Smooth muscle cell (in vitro differentiated cells): Measurements from ENCODE around the gene SUGT1. TPM values are rescaled to one million over a fixed set of nuclear protein-coding genes. Genes with fewer than 3 reads are reported as not detected.
"Not testable (repeated sequence)": the region's sequence is repeated elsewhere in the genome, so short reads cannot be mapped to it uniquely, and the experiment has no call there.

Experiments
- DNase-seq: peaks from one replicate; lab custom pipeline; 2025; ENCODE audit not compliant: unreplicated experiment; lab: John Stamatoyannopoulos, UW
- H2AFZ ChIP-seq: fragments of 200-600 bp; sonication (generic); 2 replicates; pipeline ENCODE4 v1.6.0; 2016; ENCODE audit warnings: antibody characterized with exemption, low read depth, mild to moderate bottlenecking
- H3F3A ChIP-seq: fragments of 200-600 bp; sonication (generic); 2 replicates; pipeline ENCODE4 v1.6.0; 2017; ENCODE audit warnings: antibody characterized with exemption, low read depth
- H3K27ac ChIP-seq: fragments of 200-600 bp; sonication (generic); 2 replicates; pipeline ENCODE4 v1.5.1; 2016; ENCODE audit warnings: low read depth, mild to moderate bottlenecking
- H3K27me3 ChIP-seq: fragments of 200-600 bp; sonication (generic); 2 replicates; pipeline ENCODE4 v1.6.1; 2016; ENCODE audit warnings: low read depth, mild to moderate bottlenecking
- H3K36me3 ChIP-seq: fragments of 200-600 bp; sonication (generic); 2 replicates; pipeline ENCODE4 v1.5.1; 2016; ENCODE audit warnings: low read depth
- H3K4me1 ChIP-seq: fragments of 200-600 bp; sonication (generic); 2 replicates; pipeline ENCODE4 v1.5.1; 2016; ENCODE audit warnings: low read depth
- H3K4me2 ChIP-seq: fragments of 200-600 bp; sonication (generic); 2 replicates; pipeline ENCODE4 v1.6.0; 2016; ENCODE audit warnings: mild to moderate bottlenecking
- H3K4me3 ChIP-seq: fragments of 200-600 bp; sonication (generic); 2 replicates; pipeline ENCODE4 v1.5.1; 2016; ENCODE audit warnings: mild to moderate bottlenecking
- H3K79me2 ChIP-seq: fragments of 200-600 bp; sonication (generic); 2 replicates; pipeline ENCODE4 v1.6.0; 2016; ENCODE audit warnings: low read depth, mild to moderate bottlenecking
- H3K9ac ChIP-seq: fragments of 200-600 bp; sonication (generic); 2 replicates; pipeline ENCODE4 v1.6.0; 2016; ENCODE audit warnings: low read depth
- H3K9me3 ChIP-seq: fragments of 200-600 bp; sonication (generic); replicated peaks from 2 replicates; pipeline ENCODE4 v1.5.1; 2016; ENCODE audit warnings: low read depth
- H4K20me1 ChIP-seq: fragments of 200-600 bp; sonication (generic); 2 replicates; pipeline ENCODE4 v1.6.0; 2016; ENCODE audit warnings: low read depth
- WGBS: methylation state at CpG from one replicate; pipeline ENCODE4 v1.1.7; 2016; ENCODE audit warnings: low lambda C conversion rate; 5-methylcytosine and 5-hydroxymethylcytosine counted together
- polyA plus RNA-seq: library from polyadenylated mRNA; unstranded; fragments of >200 nt; fragmentation: Nextera tagmentation; extraction: Ambion mirVana; gene quantifications from 2 replicates; pipeline ENCODE4 v1.2.1, GENCODE V29; 2016
- total RNA-seq: library from RNA; depleted of rRNA; stranded (reverse); fragments of >200 nt; gene quantifications from 2 replicates; pipeline ENCODE4 v1.2.3, GENCODE V29; 2014
- TF ChIP-seq, protein P1 (sequence below): fragments of 200-600 bp; sonication (generic); IDR thresholded peaks from 2 replicates; pipeline ENCODE4 v1.5.1; 2017; ENCODE audit warnings: borderline replicate concordance, mild to moderate bottlenecking, antibody characterized with exemption; ENCODE audit not compliant: insufficient read depth, poor library complexity, severe bottlenecking

SUGT1 gene
- total and polyA plus RNA-seq, 2 experiments from 2014 or later = 54.3 to 64.4 TPM

- Histone ChIP-seq H2AFZ (no peak overlapping the region), H3K4me3 (no peak overlapping the region), H3K36me3 (peaks cover 16% of the 10 kb centered on the region), H3K79me2 (peaks cover 16% of the 10 kb centered on the region), H3K4me2 (no peak overlapping the region), H4K20me1 (peaks cover 70% of the 10 kb centered on the region), H3K27ac (no peak overlapping the region), H3K9ac (no peak overlapping the region), H3K9me3 (no peaks in the 10 kb centered on the region), H3K4me1 (no peaks in the 10 kb centered on the region), H3K27me3 (no peaks in the 10 kb centered on the region), H3F3A (no peaks in the 10 kb centered on the region)
- no peak for DNase-seq
- TF ChIP-seq, protein P1, sequence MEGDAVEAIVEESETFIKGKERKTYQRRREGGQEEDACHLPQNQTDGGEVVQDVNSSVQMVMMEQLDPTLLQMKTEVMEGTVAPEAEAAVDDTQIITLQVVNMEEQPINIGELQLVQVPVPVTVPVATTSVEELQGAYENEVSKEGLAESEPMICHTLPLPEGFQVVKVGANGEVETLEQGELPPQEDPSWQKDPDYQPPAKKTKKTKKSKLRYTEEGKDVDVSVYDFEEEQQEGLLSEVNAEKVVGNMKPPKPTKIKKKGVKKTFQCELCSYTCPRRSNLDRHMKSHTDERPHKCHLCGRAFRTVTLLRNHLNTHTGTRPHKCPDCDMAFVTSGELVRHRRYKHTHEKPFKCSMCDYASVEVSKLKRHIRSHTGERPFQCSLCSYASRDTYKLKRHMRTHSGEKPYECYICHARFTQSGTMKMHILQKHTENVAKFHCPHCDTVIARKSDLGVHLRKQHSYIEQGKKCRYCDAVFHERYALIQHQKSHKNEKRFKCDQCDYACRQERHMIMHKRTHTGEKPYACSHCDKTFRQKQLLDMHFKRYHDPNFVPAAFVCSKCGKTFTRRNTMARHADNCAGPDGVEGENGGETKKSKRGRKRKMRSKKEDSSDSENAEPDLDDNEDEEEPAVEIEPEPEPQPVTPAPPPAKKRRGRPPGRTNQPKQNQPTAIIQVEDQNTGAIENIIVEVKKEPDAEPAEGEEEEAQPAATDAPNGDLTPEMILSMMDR = no peak
- WGBS = 95% methylated on average over 2 of the region's 2 CpGs
Measured at GRCh38 chr13:52669677-52670076, 17.0 kb downstream of the SUGT1 start.

DNA sequence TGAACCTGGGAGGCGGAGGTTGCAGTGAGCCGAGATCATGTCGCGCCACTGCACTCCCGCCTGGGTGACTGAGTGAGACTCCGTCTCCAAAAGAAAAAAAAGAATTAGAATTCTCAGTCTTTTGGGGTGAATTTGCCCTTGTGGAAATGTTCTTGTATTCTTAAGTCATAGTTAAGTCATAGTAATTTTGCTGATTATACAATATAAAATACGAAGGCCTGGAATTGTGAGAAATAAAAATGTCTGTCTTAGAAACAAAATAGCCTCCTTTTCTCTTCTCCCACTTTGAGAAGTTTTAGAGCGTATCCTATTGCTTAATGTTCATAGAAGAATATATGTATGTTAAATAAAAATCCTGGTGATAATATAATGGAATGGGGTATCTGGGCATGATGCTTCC lies 18.1 kb downstream of the SUGT1 start:
- no peaks in the 10 kb centered on the region for H3F3A ChIP-seq
- peaks cover 71% of the 10 kb centered on the region for H4K20me1 ChIP-seq
- WGBS = 97% methylated on average over 8 of the region's 8 CpGs
- no peak overlapping the region for H3K9ac ChIP-seq
- TF ChIP-seq, protein P1 = no peak
- H3K27me3 ChIP-seq = no peaks in the 10 kb centered on the region
- H3K9me3 ChIP-seq = no peaks in the 10 kb centered on the region
- no peak for DNase-seq
- H3K4me3 ChIP-seq = no peak overlapping the region
- peaks cover 14% of the 10 kb centered on the region for H3K36me3 ChIP-seq
- H3K79me2 ChIP-seq = peaks cover 16% of the 10 kb centered on the region
- no peak overlapping the region for H3K4me2 ChIP-seq
- H2AFZ ChIP-seq = no peak overlapping the region
- no peaks in the 10 kb centered on the region for H3K4me1 ChIP-seq
- no peak overlapping the region for H3K27ac ChIP-seq

DNA sequence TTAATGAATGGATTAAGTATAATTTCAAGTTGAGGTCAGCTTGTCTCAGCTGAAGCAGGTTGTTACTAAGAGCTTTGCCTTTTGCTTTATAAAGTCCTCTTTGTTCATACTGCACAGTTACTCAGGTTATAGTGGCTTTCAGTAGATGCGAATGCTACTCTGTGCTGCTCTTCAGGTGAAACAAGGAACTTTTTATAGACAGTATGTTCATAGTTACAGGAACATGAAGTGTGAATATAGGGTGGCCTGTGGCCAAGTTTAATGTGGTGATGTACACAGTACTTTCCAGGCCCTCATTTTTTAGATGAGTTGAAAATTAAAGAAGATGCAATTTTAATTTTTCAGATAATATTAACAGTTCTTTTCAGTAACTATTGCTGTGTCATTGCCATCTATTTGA lies 20.8 kb downstream of the SUGT1 start:
- DNase-seq = no peak
- no peak overlapping the region for H3K27ac ChIP-seq
- no peaks in the 10 kb centered on the region for H3K4me1 ChIP-seq
- no peaks in the 10 kb centered on the region for H3K27me3 ChIP-seq
- TF ChIP-seq, protein P1 = no peak
- no peak overlapping the region for H3K4me2 ChIP-seq
- peaks cover 16% of the 10 kb centered on the region for H3K36me3 ChIP-seq
- no peak overlapping the region for H3K9ac ChIP-seq
- H3F3A ChIP-seq = no peaks in the 10 kb centered on the region
- peaks cover 21% of the 10 kb centered on the region for H3K79me2 ChIP-seq
- H4K20me1 ChIP-seq = peaks cover 87% of the 10 kb centered on the region
- WGBS = 100% methylated on average over 1 of the region's 1 CpG
- H3K9me3 ChIP-seq = no peaks in the 10 kb centered on the region
- no peak overlapping the region for H3K4me3 ChIP-seq
- no peak overlapping the region for H2AFZ ChIP-seq

GRCh38 chr13:52677823-52678222 lies 25.2 kb downstream of the SUGT1 start:
- Histone ChIP-seq H3K36me3 (peaks cover 28% of the 10 kb centered on the region), H3K9me3 (no peaks in the 10 kb centered on the region), H3K4me2 (no peak overlapping the region), H3K4me3 (no peak overlapping the region), H3K9ac (no peak overlapping the region), H4K20me1 (peaks cover 73% of the 10 kb centered on the region), H3F3A (no peaks in the 10 kb centered on the region), H3K27ac (no peak overlapping the region), H3K27me3 (no peaks in the 10 kb centered on the region), H3K79me2 (peaks cover 14% of the 10 kb centered on the region), H3K4me1 (no peaks in the 10 kb centered on the region), H2AFZ (no peak overlapping the region)
- no peak for DNase-seq
- TF ChIP-seq, protein P1 = no peak
- 87% methylated on average over 1 of the region's 1 CpG for WGBS

GRCh38 chr13:52685806-52686205 lies 33.2 kb downstream of the SUGT1 start:
- not testable (repeated sequence) for H3K27ac ChIP-seq, H3K36me3 ChIP-seq, H3K79me2 ChIP-seq, H3K4me3 ChIP-seq, H3K9me3 ChIP-seq, H3K4me1 ChIP-seq, H3K27me3 ChIP-seq, H3K4me2 ChIP-seq, H3F3A ChIP-seq, H3K9ac ChIP-seq, H2AFZ ChIP-seq, DNase-seq
- H4K20me1 ChIP-seq = peaks cover 53% of the 10 kb centered on the region
- 93% methylated on average over 9 of the region's 9 CpGs for WGBS
